Measurements from ENCODE around the gene DSCAML1. TPM values are rescaled to one million over a fixed set of nuclear protein-coding genes. Genes with fewer than 3 reads are reported as not detected.
A peak's percentile ranks its signal among the peaks of the same experiment; 100 is the strongest.

DSCAML1 gene
- total and polyA plus RNA-seq, 10 of the 15 experiments (the other 5 are each of a cell fraction or from before 2014, with no cell fraction given) = 0.03 to 0.18 (median 0.06) TPM; not detected in 1

- no peak for ATAC-seq
- in situ Hi-C loops (cut with MboI) (no loop called here), intact Hi-C loops (cut with micrococcal nuclease; ENCODE audit: unreplicated experiment) (no loop called here)
- RAD21 ChIA-PET (ENCODE audit: unreplicated experiment) = no interaction called here
- WGBS (ENCODE audit: insufficient coverage, insufficient replicate concordance, low lambda C conversion rate, missing lambda C conversion rate) = 52% methylated on average over 14 of the region's 14 CpGs
- no peaks in the 10 kb centered on the region for H4K20me1 ChIP-seq (ENCODE audit: control insufficient read depth, insufficient read depth)
- no peak overlapping the region for H2AFZ ChIP-seq (ENCODE audit: control insufficient read depth, low read depth, low read length)
- H3K27me3 ChIP-seq (replicated peaks in 1 of 2; ENCODE audit: control insufficient read depth in 2 of 2, insufficient read depth in 2 of 2, low read length in 1 of 2) = no peaks in the 10 kb centered on the region; a peak in 1 of 4 replicates
- no peak overlapping the region for H3K4me3 ChIP-seq
- CTCF ChIA-PET = interaction anchor here (1.2 to 2.6 kb wide), 2 partner anchors 33 to 39 kb away, joined by 3 to 16 read pairs; no protein-coding TSS in a partner anchor
- BruUV-seq (replicated peaks) = no TSS peak
- no peaks in the 10 kb centered on the region for H3K4me1 ChIP-seq (ENCODE audit: control insufficient read depth, insufficient read depth, low read length)
- FAIRE-seq = no peak
- H3K27ac ChIP-seq (ENCODE audit: control insufficient read depth, insufficient read depth) = no peak overlapping the region
- POLR2A ChIA-PET = interaction anchor here (0.6 kb wide), 1 partner anchor 14 kb away, joined by 3 read pairs; no protein-coding TSS in a partner anchor
- H3K9ac ChIP-seq (ENCODE audit: control insufficient read depth, insufficient read depth, low read length) = no peak overlapping the region
- SMC1A ChIA-PET (ENCODE audit: uncharacterized antibody, unreplicated experiment) = interaction anchor here (2.3 kb wide), 1 partner anchor 10 kb away, joined by 8 read pairs; no protein-coding TSS in a partner anchor
- peak; percentile 77 for TF ChIP-seq ZNF24 (IDR thresholded peaks at IDR 0.05)
- no peak for TF ChIP-seq CUX1 (IDR thresholded peaks at IDR 0.05; ENCODE audit: insufficient replicate concordance, low read depth, low read length)
- TF ChIP-seq ATF3 (IDR thresholded peaks at IDR 0.05; ENCODE audit: borderline replicate concordance, extremely low read depth, low read depth, low read length) = no peak
- no peak for TF ChIP-seq BRCA1 (IDR thresholded peaks at IDR 0.05; ENCODE audit: low read depth, low read length)
- no peak for TF ChIP-seq RAD51 (IDR thresholded peaks at IDR 0.05)
- H3K79me2 ChIP-seq (ENCODE audit: control insufficient read depth, insufficient read depth, low read length) = no peaks in the 10 kb centered on the region
- H3K36me3 ChIP-seq (ENCODE audit: control insufficient read depth in 2 of 2, insufficient read depth in 2 of 2, low read length in 1 of 2) = no peaks in the 10 kb centered on the region
- H3K9me3 ChIP-seq (replicated peaks; ENCODE audit: control insufficient read depth, insufficient read depth, low read length) = no peaks in the 10 kb centered on the region
- DNase-seq (ENCODE audit: low read depth, low spot score) = no peak
- no peak overlapping the region for H3K4me2 ChIP-seq (ENCODE audit: control insufficient read depth, insufficient read depth)
Measured at GRCh38 chr11:117465236-117465997, 331.6 kb downstream of the DSCAML1 start.

Data from GM12878 (cell line).